Neural cell (in vitro differentiated cells): Measurements from ENCODE around the gene HINT2. TPM values are rescaled to one million over a fixed set of nuclear protein-coding genes. Genes with fewer than 3 reads are reported as not detected.

Experiments
- H2AFZ ChIP-seq: fragments of 200-600, 300-800 bp; sonication (generic), shearing (Covaris generic); 2 replicates; pipeline ENCODE4 v1.6.0; 2014; ENCODE audit warnings: low read depth, mild to moderate bottlenecking, antibody characterized with exemption, low read length, moderate library complexity
- H3F3A ChIP-seq: fragments of 200-600 bp; shearing (Covaris generic); 2 replicates; pipeline ENCODE4 v1.6.1; 2016; ENCODE audit warnings: mild to moderate bottlenecking, moderate library complexity, mixed read lengths, antibody characterized with exemption, low read length; ENCODE audit not compliant: insufficient read depth, poor library complexity, severe bottlenecking
- H3K27ac ChIP-seq: fragments of 200-600, 300-800 bp; sonication (generic), shearing (Covaris generic); 2 replicates; pipeline ENCODE4 v1.5.1; 2014; ENCODE audit warnings: mild to moderate bottlenecking, low read length, moderate library complexity
- H3K27me3 ChIP-seq: fragments of 300-800, 200-600 bp; sonication (generic), shearing (Covaris generic); 2 replicates; pipeline ENCODE4 v1.6.0; 2014; ENCODE audit warnings: mild to moderate bottlenecking, low read depth, low read length, moderate library complexity; ENCODE audit not compliant: insufficient read depth
- H3K36me3 ChIP-seq: fragments of 300-800, 200-600 bp; sonication (generic), shearing (Covaris generic); 2 replicates; pipeline ENCODE4 v1.5.1; 2014; ENCODE audit warnings: mild to moderate bottlenecking, antibody characterized with exemption, low read length, moderate library complexity; ENCODE audit not compliant: insufficient read depth
- H3K4me2 ChIP-seq: fragments of 300-800, 200-600 bp; sonication (generic), shearing (Covaris generic); 2 replicates; pipeline ENCODE4 v1.6.0; 2014; ENCODE audit warnings: mild to moderate bottlenecking, low read length
- H3K4me3 ChIP-seq: fragments of 300-800, 200-600 bp; sonication (generic), shearing (Covaris generic); 2 replicates; pipeline ENCODE4 v1.5.1; 2014; ENCODE audit warnings: mild to moderate bottlenecking, low read length, moderate library complexity
- H3K79me2 ChIP-seq: fragments of 200-600 bp; shearing (Covaris generic); replicated peaks from 2 replicates; pipeline ENCODE4 v1.6.0; 2014; ENCODE audit warnings: mild to moderate bottlenecking, low read length, moderate library complexity; ENCODE audit not compliant: insufficient read depth
- H3K9ac ChIP-seq: fragments of 300-800, 200-600 bp; sonication (generic), shearing (Covaris generic); 2 replicates; pipeline ENCODE4 v1.6.1; 2016; ENCODE audit warnings: mild to moderate bottlenecking, low read length, mixed read lengths
- H3K9me2 ChIP-seq: fragments of 200-600 bp; shearing (Covaris generic); 2 replicates; pipeline ENCODE4 v1.6.1; 2016; ENCODE audit warnings: mild to moderate bottlenecking, low read length, mixed read lengths; ENCODE audit not compliant: insufficient read depth
- H3K9me3 ChIP-seq: fragments of 200-600, 300-800 bp; sonication (generic), shearing (Covaris generic); 2 replicates; pipeline ENCODE4 v1.6.1; 2016; ENCODE audit warnings: mild to moderate bottlenecking, mixed run types, low read length, moderate library complexity, mixed read lengths
- H4K20me1 ChIP-seq: fragments of 200-600 bp; shearing (Covaris generic); 2 replicates; pipeline ENCODE4 v1.6.1; 2016; ENCODE audit warnings: mild to moderate bottlenecking, mixed run types; ENCODE audit not compliant: insufficient read depth
- CTCF ChIP-seq: fragments of 450-650 bp; IDR thresholded peaks from 2 replicates; pipeline ENCODE4 v1.5.1; 2014; ENCODE audit warnings: antibody characterized with exemption, mild to moderate bottlenecking, moderate library complexity; ENCODE audit not compliant: poor library complexity, severe bottlenecking
- EP300 ChIP-seq: fragments of 450-650 bp; conservative IDR thresholded peaks from 2 replicates; pipeline ENCODE4 v1.6.1; 2014; ENCODE audit warnings: antibody characterized with exemption, mild to moderate bottlenecking, moderate library complexity; ENCODE audit not compliant: poor library complexity, severe bottlenecking
- EZH2 ChIP-seq: fragments of 200-600, 300-800 bp; shearing (Covaris generic), sonication (generic); IDR thresholded peaks from 2 replicates; pipeline ENCODE4 v1.6.1; 2014; ENCODE audit warnings: antibody characterized with exemption, low read length, borderline replicate concordance, mild to moderate bottlenecking; ENCODE audit not compliant: insufficient read depth, poor library complexity, severe bottlenecking
- MXI1 ChIP-seq: fragments of 450-650 bp; conservative IDR thresholded peaks from 2 replicates; pipeline ENCODE4 v1.6.1; 2014; ENCODE audit warnings: antibody characterized with exemption, mild to moderate bottlenecking; ENCODE audit not compliant: poor library complexity, severe bottlenecking
- POLR2AphosphoS5 ChIP-seq: IDR thresholded peaks from 2 replicates; pipeline ENCODE4 v1.6.1; 2012
- RAD21 ChIP-seq: fragments of 450-650 bp; conservative IDR thresholded peaks from 2 replicates; pipeline ENCODE4 v1.6.1; 2014; ENCODE audit warnings: antibody characterized with exemption, mild to moderate bottlenecking, moderate library complexity
- REST ChIP-seq: IDR thresholded peaks from 2 replicates; pipeline ENCODE4 v1.6.1; 2012; ENCODE audit warnings: borderline replicate concordance
- SMC3 ChIP-seq: fragments of 450-650 bp; conservative IDR thresholded peaks from 2 replicates; pipeline ENCODE4 v1.6.1; 2014; ENCODE audit warnings: antibody characterized with exemption, mild to moderate bottlenecking, moderate library complexity; ENCODE audit not compliant: poor library complexity
- TAF1 ChIP-seq: IDR thresholded peaks from 2 replicates; pipeline ENCODE4 v1.6.1; 2012; ENCODE audit warnings: low read depth
- polyA plus RNA-seq: library from polyadenylated mRNA; depleted of rRNA; stranded (reverse); fragments of >200 nt; gene quantifications from 2 replicates; pipeline ENCODE4 v1.2.3, GENCODE V29; 2014

HINT2 gene
- polyA plus RNA-seq, 1 donor from 2014 or later, result 31.0 TPM

- Histone ChIP-seq H3K4me2 (peak overlapping the region; percentile 84), H3K9me2 (no peaks in the 10 kb centered on the region), H4K20me1 (no peaks in the 10 kb centered on the region), H3K9ac (peak overlapping the region; percentile 91), H3K9me3 (no peaks in the 10 kb centered on the region), H2AFZ (peak overlapping the region; percentile 83), H3K27ac (peak overlapping the region; percentile 57), H3K4me3 (peak overlapping the region; percentile 83), H3K36me3 (no peaks in the 10 kb centered on the region), H3K79me2 (peaks cover 14% of the 10 kb centered on the region), H3K27me3 (no peaks in the 10 kb centered on the region), H3F3A (no peaks in the 10 kb centered on the region)
- TF ChIP-seq EZH2, result no peak
- TF ChIP-seq POLR2AphosphoS5, result no peak
- no peak for TF ChIP-seq TAF1
- TF ChIP-seq CTCF, result no peak
- TF ChIP-seq REST, result no peak
- TF ChIP-seq MXI1, result no peak
- no peak for TF ChIP-seq EP300
- TF ChIP-seq SMC3, result no peak
- no peak for TF ChIP-seq RAD21
Observed at GRCh38 chr9:35829764-35830096, 14.9 kb upstream of the HINT2 start.

- Histone ChIP-seq H3K27ac (peak within 1 kb of the TSS; percentile 61), H3K27me3 (no peaks in the 10 kb centered on the region), H3K9me3 (no peaks in the 10 kb centered on the region), H3K4me3 (peak within 1 kb of the TSS; percentile 83), H3K79me2 (peaks cover 14% of the 10 kb centered on the region), H3F3A (no peaks in the 10 kb centered on the region), H2AFZ (peak within 1 kb of the TSS; percentile 83), H3K9me2 (no peaks in the 10 kb centered on the region), H3K36me3 (no peaks in the 10 kb centered on the region), H3K4me2 (peak within 1 kb of the TSS; percentile 84), H4K20me1 (no peaks in the 10 kb centered on the region), H3K9ac (peak within 1 kb of the TSS; percentile 91)
- no peak for TF ChIP-seq CTCF
- TF ChIP-seq REST, result no peak
- TF ChIP-seq TAF1, result peak; percentile 73
- peak; percentile 88 for TF ChIP-seq POLR2AphosphoS5
- TF ChIP-seq SMC3, result peak; percentile 2
- TF ChIP-seq EZH2, result no peak
Observed at GRCh38 chr9:35829084-35829763, 14.4 kb upstream of the HINT2 start, which contains the start of gene TMEM8B. Gene TMEM8B (plus strand): TSS chr9:35829228. CDS start chr9:35829448, 220 bp downstream.
